ENCODE results near the gene TFB2M.
"Not testable (repeated sequence)": the region's sequence is repeated elsewhere in the genome, so short reads cannot be mapped to it uniquely, and the experiment has no call there.

Gene TFB2M

DNA sequence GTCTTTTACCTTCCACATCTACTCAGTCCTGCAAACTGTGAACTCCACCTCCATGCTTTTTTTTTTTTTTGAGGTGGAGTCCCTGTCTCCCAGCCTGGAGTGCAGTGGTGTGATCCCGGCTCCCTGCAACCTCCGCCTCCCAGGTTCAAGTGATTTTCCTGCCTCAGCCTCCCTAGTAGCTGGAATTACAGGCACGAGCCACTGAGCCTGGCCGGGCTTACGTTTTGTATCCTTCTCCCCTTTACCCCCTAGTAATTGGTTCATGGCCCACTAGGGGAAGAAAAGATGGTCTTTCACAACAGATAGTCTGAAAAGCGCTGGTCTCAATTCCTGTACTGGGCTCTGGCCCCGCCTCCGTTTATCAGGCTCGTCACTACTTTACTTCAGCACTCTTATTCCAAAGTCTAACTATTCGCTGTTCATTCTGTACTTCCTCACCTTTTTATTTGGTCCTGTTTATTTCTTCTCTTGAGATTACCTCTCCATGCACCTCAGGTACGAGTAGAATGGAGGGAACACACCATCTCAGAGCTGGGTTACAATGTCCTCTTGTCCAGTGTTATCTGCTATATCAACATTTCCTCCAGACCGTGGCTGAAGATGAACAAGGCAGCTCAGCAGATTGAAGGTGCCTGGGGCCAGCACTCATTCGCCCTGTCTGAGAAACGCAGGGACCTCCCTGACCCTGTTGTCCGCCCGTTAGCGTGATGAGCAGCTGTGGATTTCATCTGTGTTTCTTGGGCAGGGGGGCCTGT, 16.4 kb upstream of the TFB2M start:
- DNase-seq = no peak

DNA sequence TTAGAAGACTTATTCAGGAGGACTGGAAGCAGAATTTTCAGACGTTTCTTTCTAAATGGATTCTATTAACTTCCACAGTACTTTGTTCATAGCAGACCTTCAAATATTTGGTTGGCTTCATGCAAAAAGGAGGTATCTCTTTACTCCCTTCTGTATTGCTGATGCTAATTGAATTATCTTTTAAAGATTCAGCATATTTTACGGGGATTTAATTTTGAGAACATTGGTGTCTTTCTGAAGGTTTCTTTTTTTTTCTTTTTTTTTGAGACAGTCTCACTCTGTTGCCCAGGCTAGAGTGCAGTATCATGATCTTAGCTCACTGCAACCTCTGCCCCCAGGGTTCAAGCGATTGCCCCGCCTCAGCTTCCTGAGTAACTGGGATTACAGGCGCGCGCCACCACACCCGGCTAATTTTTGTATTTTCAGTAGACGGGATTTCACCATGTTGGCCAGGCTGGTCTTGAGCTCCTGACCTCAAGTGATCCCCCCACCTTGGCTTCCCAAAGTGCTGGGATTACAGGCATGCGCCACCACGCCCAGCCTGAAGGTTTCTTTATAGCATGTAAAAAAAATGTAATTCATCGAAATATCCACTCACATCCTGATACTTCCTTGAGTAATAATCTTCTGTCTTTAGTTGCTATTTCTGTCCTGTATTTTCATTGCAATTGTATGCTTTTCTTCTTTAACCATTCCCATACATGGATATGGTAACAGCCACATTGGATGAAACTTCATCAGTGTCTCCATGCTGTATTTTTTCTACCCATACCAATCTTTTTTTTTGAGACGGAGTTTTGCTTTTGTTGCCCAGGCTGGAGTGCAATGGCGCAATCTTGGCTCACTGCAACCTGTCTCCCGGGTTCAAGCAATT, 14.7 kb upstream of the TFB2M start:
- DNase-seq = no peak

DNA sequence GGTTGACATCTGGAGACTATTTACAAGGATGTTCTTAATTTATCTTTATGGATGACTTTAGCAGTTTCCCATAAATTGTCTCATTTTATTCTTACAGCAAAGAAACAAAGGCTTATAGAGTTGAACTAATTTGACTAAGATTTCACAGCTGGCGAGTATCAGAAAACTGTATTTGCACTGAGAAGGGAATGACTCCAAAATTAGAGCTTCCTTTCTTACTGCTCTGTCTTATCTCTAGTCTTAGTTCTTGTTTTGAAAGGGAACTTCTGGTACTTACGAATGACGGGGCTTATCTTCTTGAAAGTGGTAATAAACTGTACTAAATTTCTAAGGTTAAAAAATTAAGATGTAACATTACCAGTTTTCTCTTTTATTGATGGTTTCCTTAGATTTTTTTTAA, 13.8 kb upstream of the TFB2M start:
- DNase-seq = no peak

DNA sequence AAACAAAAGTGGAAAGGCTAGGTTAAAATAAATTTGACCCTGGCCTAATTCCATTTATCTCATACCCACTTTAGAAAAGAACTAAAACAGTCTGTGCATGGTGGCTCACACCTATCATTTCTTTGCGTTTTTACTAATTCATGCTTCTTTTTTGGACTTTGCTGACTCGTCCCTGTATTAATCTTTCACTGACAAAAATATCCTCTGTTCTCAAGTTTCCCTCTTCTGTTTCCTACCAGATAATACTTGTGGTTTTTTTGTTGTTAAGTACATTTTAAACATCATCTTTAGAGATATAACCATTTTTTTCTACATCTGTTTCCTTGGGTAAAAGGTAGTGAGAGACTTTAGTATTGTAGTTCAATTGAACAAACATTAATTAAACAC, 11.7 kb upstream of the TFB2M start:
- no peak for DNase-seq

- no peak for DNase-seq
These were observed 11.1 kb upstream of the TFB2M start for GRCh38 chr1:246577082-246577719.

DNA sequence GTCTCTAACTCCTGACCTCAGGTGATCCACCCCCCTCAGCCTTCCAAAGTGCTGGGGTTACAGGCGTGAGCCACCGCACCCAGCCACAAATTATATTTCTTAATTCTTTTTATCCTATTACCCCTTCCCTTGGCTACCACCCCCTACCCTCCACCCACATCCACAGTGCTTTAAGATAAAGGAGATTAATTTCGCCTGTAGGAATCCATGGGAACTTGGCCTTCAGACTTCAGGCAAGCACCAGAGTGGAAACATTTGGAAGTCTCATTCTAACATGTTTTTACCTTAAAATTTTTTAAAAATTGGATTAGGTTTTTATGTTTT, 10.6 kb upstream of the TFB2M start:
- DNase-seq = no peak

- no peak for DNase-seq
These were observed 7.4 kb upstream of the TFB2M start for GRCh38 chr1:246573491-246573890.

GRCh38 chr1:246572785-246573184, 6.7 kb upstream of the TFB2M start:
- no peak for DNase-seq

DNA sequence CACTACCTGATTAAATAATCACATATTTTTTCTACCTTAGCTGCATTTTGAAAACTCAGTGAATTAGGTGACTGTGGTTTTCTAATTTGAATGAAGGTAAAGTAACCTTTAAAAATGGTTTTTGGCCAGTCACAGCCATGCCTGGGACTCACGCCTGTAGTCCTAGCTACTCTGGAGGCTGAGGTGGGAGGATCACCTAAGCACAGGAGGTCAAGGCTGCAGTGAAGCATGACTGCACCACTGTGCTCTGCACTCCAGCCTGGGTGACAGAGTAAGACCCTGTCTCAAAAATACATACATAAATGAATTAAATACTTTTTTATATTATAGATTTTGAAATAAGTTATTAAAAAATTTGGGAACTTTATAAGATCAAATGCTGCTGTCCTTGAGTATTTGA, 5.9 kb upstream of the TFB2M start:
- DNase-seq = no peak

DNA sequence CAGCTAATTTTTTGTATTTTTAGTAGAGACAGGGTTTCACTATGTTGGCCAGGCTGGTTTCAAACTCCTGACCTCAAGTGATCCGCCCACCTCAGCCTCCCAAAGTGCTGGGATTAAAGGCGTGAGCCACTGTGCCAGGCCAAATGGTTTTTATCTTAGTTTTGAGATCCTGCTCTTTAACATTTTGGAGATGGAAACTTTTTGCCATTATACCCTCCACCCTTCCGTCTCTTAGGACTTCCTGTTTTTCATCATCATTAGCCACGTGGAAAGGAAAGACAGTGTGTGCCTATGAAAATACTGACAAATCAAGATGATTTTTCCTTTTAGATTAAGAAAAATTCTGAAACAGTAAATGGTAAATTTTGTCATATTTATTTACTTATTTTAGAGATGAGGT, 5.2 kb upstream of the TFB2M start:
- not testable (repeated sequence) for DNase-seq

DNA sequence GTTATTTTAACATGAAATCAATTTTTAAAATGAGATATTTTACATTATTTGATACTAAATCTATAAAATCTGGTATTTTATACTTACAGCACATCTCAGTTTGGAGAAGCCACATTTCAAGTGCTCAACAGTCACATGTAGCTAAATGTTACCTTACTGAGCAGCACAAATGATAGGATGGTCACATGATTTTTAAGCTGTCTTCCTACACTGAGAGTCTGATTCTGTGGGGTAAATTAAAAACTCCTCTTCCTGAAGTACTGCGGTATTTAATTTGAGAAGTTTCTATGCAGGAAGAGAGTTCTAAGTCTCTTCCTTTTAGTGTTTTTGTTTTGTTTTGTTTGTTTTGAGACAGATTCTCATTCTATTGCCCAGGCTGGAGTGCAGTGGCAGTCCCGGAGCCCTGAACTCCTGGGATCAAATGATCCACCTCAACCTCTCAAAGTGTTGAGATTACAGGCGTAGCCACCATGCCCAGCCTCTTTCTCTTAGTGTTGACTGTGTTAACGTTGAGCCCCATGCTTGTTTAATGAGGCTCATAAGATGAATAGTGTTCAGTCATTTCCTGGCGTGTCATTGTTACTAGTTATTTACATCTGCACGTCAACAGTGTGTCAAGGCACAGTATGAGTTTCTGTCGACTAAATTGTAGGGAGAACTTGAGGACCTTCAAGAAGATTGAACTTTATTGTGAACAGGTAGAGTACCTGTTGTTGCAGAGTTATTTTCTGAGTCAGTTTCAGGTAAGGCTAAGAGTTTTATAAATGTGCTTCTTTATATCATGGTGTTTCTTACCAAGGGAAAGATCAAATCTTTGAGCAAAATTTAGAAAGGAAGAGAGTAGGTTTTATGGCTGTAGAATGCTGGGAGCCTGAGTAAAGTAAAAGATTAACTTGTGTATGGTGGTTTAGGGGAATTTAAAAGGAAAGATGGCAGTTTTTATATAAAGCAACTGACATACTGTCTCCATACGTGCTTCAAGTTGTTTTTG, 3.5 kb upstream of the TFB2M start:
- no peak for DNase-seq

- DNase-seq = no peak
These were observed 1.7 kb upstream of the TFB2M start for GRCh38 chr1:246567646-246568235.

DNA sequence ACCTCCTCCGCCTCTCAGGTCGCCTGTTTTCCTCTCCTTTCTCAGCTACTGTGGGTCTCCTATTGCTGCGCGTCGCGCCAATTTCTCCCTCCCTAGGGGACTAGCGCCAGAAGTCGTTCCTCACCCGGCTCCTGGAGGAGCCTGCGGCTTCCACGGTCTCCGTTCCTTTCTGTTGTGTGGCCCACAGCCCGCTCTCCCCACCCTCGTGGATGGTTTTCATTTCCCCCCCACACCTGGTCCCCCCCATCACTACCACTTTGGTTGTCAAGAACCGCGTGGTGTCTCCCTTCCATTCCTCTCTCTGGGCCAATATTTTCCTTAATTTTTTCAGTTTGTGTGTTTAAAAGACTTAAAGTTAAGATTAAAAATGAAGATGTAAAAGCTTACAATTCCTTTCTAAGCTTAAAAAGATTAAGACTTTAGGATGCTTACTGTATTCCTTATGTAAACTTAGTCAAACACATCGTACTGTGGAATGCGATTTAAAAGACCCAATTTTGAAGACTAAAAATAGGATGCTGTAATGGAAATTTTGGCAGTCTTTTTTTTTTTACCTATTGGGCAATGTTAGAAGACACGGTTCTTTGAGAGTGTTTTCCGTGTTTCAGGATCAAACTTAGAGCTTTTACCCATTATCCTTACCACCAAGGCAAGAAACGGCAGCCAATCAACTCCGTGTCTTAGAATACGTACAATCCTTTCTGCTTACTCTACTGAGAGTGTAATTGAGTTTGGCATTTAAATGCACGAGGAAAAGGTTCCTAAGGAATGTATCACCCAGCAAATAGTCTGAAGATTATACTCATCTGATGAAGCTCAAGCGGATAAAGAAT, 968 bp upstream of the TFB2M start:
- DNase-seq = no peak

GRCh38 chr1:246565751-246566127, 322 bp downstream of the TFB2M start:
- DNase-seq = no peak

DNA sequence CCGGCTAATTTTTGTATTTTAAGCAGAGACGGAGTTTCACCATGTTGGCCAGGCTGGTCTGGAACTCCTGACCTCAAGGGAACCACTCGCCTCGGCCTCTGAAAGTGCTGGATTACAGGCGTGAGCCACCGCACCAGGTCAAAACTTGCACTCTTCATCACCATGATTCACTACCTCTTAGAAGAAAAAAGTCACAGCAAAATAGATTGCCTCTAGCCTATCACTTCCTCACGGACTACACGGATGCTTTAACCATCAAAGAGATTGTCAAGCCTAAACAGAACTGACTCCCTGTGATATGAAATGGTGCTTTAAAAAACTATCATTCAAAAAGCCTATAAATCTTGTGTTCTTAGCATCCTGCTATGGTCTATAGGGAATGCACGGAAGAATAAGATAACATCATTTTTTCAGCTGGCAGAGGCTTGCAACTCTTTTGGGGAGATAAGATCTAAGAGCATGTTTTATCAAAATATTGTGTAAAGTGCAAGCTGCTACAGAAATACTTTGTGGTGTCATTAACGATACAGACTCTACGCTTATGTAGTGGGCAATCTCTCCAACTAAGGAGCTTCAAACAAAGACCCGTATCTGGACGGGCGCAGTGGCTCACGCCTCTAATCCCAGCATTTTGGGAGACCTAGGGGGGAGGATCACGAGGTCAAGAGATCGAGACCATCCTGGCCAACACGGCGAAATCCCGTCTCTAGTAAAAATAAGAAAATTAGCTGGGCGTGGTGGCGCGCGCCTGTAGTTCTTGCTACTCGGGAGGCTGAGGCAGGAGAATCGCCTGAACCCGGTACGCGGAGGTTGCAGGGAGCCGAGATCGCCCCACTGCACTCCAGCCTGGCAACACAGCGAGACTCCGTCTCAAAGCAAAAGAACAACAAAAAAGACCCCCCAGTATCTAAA, 966 bp downstream of the TFB2M start:
- no peak for DNase-seq

DNA sequence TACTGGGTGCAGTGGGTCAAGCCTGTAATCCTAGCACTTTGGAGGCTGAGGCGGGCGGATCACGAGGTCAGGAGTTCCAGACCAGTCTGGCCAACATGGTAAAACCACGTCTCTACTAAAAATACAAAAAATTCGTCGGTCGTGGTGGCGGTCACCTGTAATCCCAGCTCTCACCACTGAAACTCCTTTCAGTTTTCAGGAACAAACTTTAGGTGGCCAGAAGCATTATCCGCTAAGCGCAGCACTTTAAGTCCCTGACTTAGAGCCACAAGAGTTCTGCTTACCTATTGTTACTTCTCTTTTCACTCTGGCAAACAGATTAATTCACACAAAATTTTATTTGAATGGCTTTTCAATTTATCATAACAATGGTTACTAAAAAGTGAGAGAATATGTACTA, 5.2 kb downstream of the TFB2M start:
- not testable (repeated sequence) for DNase-seq

DNA sequence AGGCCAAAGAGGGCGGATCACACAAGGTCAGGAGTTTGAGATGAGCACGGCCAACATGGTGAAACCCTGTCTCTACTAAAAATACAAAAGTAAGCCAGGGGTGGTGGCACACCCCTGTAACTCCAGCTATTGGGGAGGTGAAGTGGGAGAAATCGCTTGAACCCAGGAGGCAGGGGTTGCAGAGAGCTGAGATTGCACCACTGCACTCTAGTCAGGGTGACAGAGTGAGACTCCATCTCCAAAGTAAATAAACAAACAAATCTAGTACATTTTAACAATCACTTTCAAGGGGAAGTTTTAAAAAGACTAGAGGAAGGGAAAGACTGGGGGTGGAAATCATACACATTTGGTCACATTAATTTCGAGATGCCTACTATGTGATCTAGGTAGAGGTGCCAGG, 6.8 kb downstream of the TFB2M start:
- no peak for DNase-seq

DNA sequence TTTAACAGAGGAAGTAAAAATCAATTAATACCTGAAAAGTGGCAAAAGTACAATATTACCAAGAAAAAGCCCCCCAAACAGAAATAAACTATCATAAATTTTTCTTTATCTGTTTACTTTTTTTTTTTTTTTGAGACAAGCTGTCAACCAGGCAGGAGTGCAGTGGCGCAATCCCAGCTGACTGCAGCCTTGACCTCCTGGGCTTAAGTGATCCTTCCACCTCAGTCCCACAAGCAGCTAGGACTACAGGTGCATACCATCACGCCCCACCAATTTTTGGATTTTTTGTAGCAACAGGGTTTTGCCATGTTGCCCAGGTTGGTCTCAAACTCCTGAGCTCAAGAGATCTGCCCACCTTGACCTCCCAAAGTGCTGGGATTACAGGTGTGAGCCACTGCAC, 8.0 kb downstream of the TFB2M start:
- no peak for DNase-seq

- DNase-seq = no peak
These were observed 11.9 kb downstream of the TFB2M start for GRCh38 chr1:246554201-246554600.

GRCh38 chr1:246552110-246552509, 14.0 kb downstream of the TFB2M start:
- DNase-seq = no peak

All from activated CD8-positive, alpha-beta memory T cell treated with anti-CD3 and anti-CD28 coated beads, Interleukin-2, amount 50 U/mL, for 48 hours (primary cell).